Measurements from ENCODE around the gene SFSWAP. TPM values are rescaled to one million over a fixed set of nuclear protein-coding genes. Genes with fewer than 3 reads are reported as not detected.
"Not testable (repeated sequence)": the region's sequence is repeated elsewhere in the genome, so short reads cannot be mapped to it uniquely, and the experiment has no call there.

The SFSWAP gene
- polyA plus RNA-seq (2011; rRNA removed) (12.5 and 13.4 TPM in 2 replicates), polyA minus RNA-seq (2011; rRNA and poly(A)+ RNA removed) (16.6 and 17.7 TPM in 2 replicates)

- peak; percentile 30 for DNase-seq (ENCODE audit: low read depth, low spot score)
- H3K4me3 ChIP-seq (ENCODE audit: low read depth, low read length) = peak within 1 kb of the TSS; percentile 100
- TF ChIP-seq CTCF (IDR thresholded peaks at IDR 0.05; ENCODE audit: low read depth, low read length) = peak; percentile 8; the same call in 1 of the 2 replicates
- H3K9me3 ChIP-seq (ENCODE audit: control insufficient read depth, insufficient read depth, low read length) = peaks cover 7% of the 10 kb centered on the region
- ChIA-PET CTCF (interaction anchor here (1.3 kb wide), 2 partner anchors 120 to 962 kb away, joined by 3 to 4 read pairs; no protein-coding TSS in a partner anchor), POLR2A (interaction anchor here (0.7 to 1.3 kb wide), 3 partner anchors 13 to 935 kb away, joined by 3 read pairs; no protein-coding TSS in a partner anchor)
- H3K27ac ChIP-seq (ENCODE audit: low read depth, low read length) = peak within 1 kb of the TSS; percentile 91
- H3K27me3 ChIP-seq (ENCODE audit: control insufficient read depth, insufficient read depth, low read length) = no peaks in the 10 kb centered on the region
These were observed at the start of gene SFSWAP for GRCh38 chr12:131710464-131711457. Gene SFSWAP, plus strand, starts transcription at chr12:131711090. Its CDS starts 140 bp downstream, at chr12:131711230.

GRCh38 chr12:131661170-131661985, 49.5 kb upstream of the SFSWAP start:
- H3K9me3 ChIP-seq (ENCODE audit: control insufficient read depth, insufficient read depth, low read length); H3K4me3 ChIP-seq (ENCODE audit: low read depth, low read length); CTCF ChIA-PET; POLR2A ChIA-PET; DNase-seq (ENCODE audit: low read depth, low spot score); H3K27me3 ChIP-seq (ENCODE audit: control insufficient read depth, insufficient read depth, low read length); H3K27ac ChIP-seq (ENCODE audit: low read depth, low read length): not testable (repeated sequence)

GRCh38 chr12:131661986-131662288, 49.0 kb upstream of the SFSWAP start:
- H3K27ac ChIP-seq (ENCODE audit: low read depth, low read length); CTCF ChIA-PET; POLR2A ChIA-PET; H3K4me3 ChIP-seq (ENCODE audit: low read depth, low read length); DNase-seq (ENCODE audit: low read depth, low spot score); H3K27me3 ChIP-seq (ENCODE audit: control insufficient read depth, insufficient read depth, low read length); H3K9me3 ChIP-seq (ENCODE audit: control insufficient read depth, insufficient read depth, low read length): not testable (repeated sequence)

GRCh38 chr12:131662346-131662745, 48.5 kb upstream of the SFSWAP start:
- H3K9me3 ChIP-seq (ENCODE audit: control insufficient read depth, insufficient read depth, low read length); CTCF ChIA-PET; H3K4me3 ChIP-seq (ENCODE audit: low read depth, low read length); H3K27ac ChIP-seq (ENCODE audit: low read depth, low read length); H3K27me3 ChIP-seq (ENCODE audit: control insufficient read depth, insufficient read depth, low read length); DNase-seq (ENCODE audit: low read depth, low spot score); POLR2A ChIA-PET: not testable (repeated sequence)

- H3K9me3 ChIP-seq (ENCODE audit: control insufficient read depth, insufficient read depth, low read length); POLR2A ChIA-PET; H3K27ac ChIP-seq (ENCODE audit: low read depth, low read length); H3K4me3 ChIP-seq (ENCODE audit: low read depth, low read length); CTCF ChIA-PET; DNase-seq (ENCODE audit: low read depth, low spot score); H3K27me3 ChIP-seq (ENCODE audit: control insufficient read depth, insufficient read depth, low read length): not testable (repeated sequence)
These were observed 45.2 kb upstream of the SFSWAP start for GRCh38 chr12:131665666-131666065.

GRCh38 chr12:131666486-131666885, 44.4 kb upstream of the SFSWAP start:
- H3K9me3 ChIP-seq (ENCODE audit: control insufficient read depth, insufficient read depth, low read length); H3K4me3 ChIP-seq (ENCODE audit: low read depth, low read length); CTCF ChIA-PET; H3K27ac ChIP-seq (ENCODE audit: low read depth, low read length); DNase-seq (ENCODE audit: low read depth, low spot score); POLR2A ChIA-PET; H3K27me3 ChIP-seq (ENCODE audit: control insufficient read depth, insufficient read depth, low read length): not testable (repeated sequence)

GRCh38 chr12:131666978-131667601, 43.8 kb upstream of the SFSWAP start:
- POLR2A ChIA-PET; H3K4me3 ChIP-seq (ENCODE audit: low read depth, low read length); H3K27me3 ChIP-seq (ENCODE audit: control insufficient read depth, insufficient read depth, low read length); DNase-seq (ENCODE audit: low read depth, low spot score); H3K27ac ChIP-seq (ENCODE audit: low read depth, low read length); H3K9me3 ChIP-seq (ENCODE audit: control insufficient read depth, insufficient read depth, low read length): not testable (repeated sequence)
- CTCF ChIA-PET = interaction anchor here (0.7 kb wide), 1 partner anchor 158 kb away, joined by 3 read pairs; no protein-coding TSS in a partner anchor
